A549 (cell line): ENCODE measurements around the gene LRRC2. TPM values are rescaled to one million over a fixed set of nuclear protein-coding genes. Genes with fewer than 3 reads are reported as not detected.

Experiments used
- ATAC-seq, 2 experiments: fragments of 200-7000 bp in 1 of 2; fragments of >200 bp in 1 of 2; cut with Nextera tagmentation in 1 of 2; cut with Tn5 transposase in 1 of 2; 3 replicates each; pipeline versions ENCODE4 v1.8.0 to v1.9.1; 2018 to 2020; ENCODE audit warnings: mild to moderate bottlenecking in 1 of 2, moderate library complexity in 1 of 2
- CTCF ChIA-PET: fragments of 300-600 bp; sonication (Branson Sonifier 250); formaldehyde crosslinking; extraction: SDS; loops from one replicate; lab custom pipeline; 2021; ENCODE audit warnings: antibody characterized with exemption, inconsistent platforms; lab: Yijun Ruan, JAX
- POLR2A ChIA-PET: fragments of 350-600 bp; formaldehyde crosslinking; extraction: SDS; loops from one replicate; lab custom pipeline; 2021; ENCODE audit warnings: antibody characterized with exemption, inconsistent platforms; lab: Yijun Ruan, JAX
- DNase-seq, 2 experiments: peaks; one replicate each; pipeline versions ENCODE4 v3.0.0 to v3.0.0-alpha.2; 2011 to 2016; ENCODE audit warnings: low read depth in 1 of 2, low spot score in 1 of 2
- FAIRE-seq: peaks from 2 replicates; lab custom pipeline; 2011; peaks lifted over from hg19 to GRCh38; lab: Jason Lieb, UNC
- H3K27ac ChIP-seq, 2 experiments: fragments of >200 bp; sonication (Bioruptor Twin); formaldehyde crosslinking; 3 replicates each; pipeline ENCODE4 v1.5.1; 2016 to 2017
- H3K4me1 ChIP-seq: fragments of >200 bp; sonication (Bioruptor Twin); formaldehyde crosslinking; 3 replicates; pipeline ENCODE4 v1.6.1; 2016
- H3K4me2 ChIP-seq: fragments of >200 bp; sonication (Bioruptor Twin); formaldehyde crosslinking; 3 replicates; pipeline ENCODE4 v1.6.1; 2016
- H3K4me3 ChIP-seq: fragments of >200 bp; sonication (Bioruptor Twin); formaldehyde crosslinking; 3 replicates; pipeline ENCODE4 v1.5.1; 2016
- H3K9me3 ChIP-seq: fragments of >200 bp; sonication (Bioruptor Twin); formaldehyde crosslinking; 3 replicates; pipeline ENCODE4 v1.6.1; 2016
- CBX2 ChIP-seq: fragments of 200-600 bp; sonication (generic); IDR thresholded peaks from 2 replicates; pipeline ENCODE4 v1.6.1; 2016; ENCODE audit warnings: low read depth, mild to moderate bottlenecking, borderline replicate concordance
- EHF ChIP-seq: fragments of 250-450 bp; sonication (Bioruptor Pico); IDR thresholded peaks from 2 replicates; pipeline ENCODE4 v1.5.0; 2020; ENCODE audit warnings: mild to moderate bottlenecking
- EHMT2 ChIP-seq: fragments of 200-600 bp; sonication (generic); IDR thresholded peaks from 2 replicates; pipeline ENCODE4 v1.6.1; 2016; ENCODE audit warnings: antibody characterized with exemption, low read depth, mild to moderate bottlenecking, moderate library complexity
- ESRRA ChIP-seq: fragments of 150-350 bp; IDR thresholded peaks from 2 replicates; pipeline ENCODE4 v1.6.1; 2014; ENCODE audit warnings: mild to moderate bottlenecking, low read length, borderline replicate concordance
- FOXS1 ChIP-seq: fragments of 250-450 bp; sonication (Bioruptor Pico); IDR thresholded peaks from 2 replicates; pipeline ENCODE4 v1.5.0; 2020; ENCODE audit warnings: mild to moderate bottlenecking, moderate library complexity
- GATA3 ChIP-seq: IDR thresholded peaks from 2 replicates; pipeline ENCODE4 v1.6.1; 2012; ENCODE audit warnings: borderline replicate concordance
- HDAC2 ChIP-seq: fragments of 200-600 bp; sonication (generic); IDR thresholded peaks from 2 replicates; pipeline ENCODE4 v1.6.1; 2016
- HEYL ChIP-seq: fragments of 250-450 bp; sonication (Bioruptor Pico); IDR thresholded peaks from 2 replicates; pipeline ENCODE4 v1.8.0; 2021; ENCODE audit warnings: mild to moderate bottlenecking, moderate library complexity
- HOXB13 ChIP-seq: fragments of 250-450 bp; sonication (Bioruptor Pico); IDR thresholded peaks from 2 replicates; pipeline ENCODE4 v1.5.0; 2020; ENCODE audit warnings: low read depth, mild to moderate bottlenecking, moderate library complexity
- HOXB5 ChIP-seq: fragments of 250-450 bp; sonication (Bioruptor Pico); IDR thresholded peaks from 2 replicates; pipeline ENCODE4 v1.5.0; 2020; ENCODE audit warnings: mild to moderate bottlenecking, moderate library complexity
- JUN ChIP-seq, 2 experiments: fragments of >200 bp; sonication (Bioruptor Twin); formaldehyde crosslinking; IDR thresholded peaks; 2 replicates in 1 of 2; 3 replicates in 1 of 2; pipeline ENCODE4 v1.6.1; 2016 to 2017
- MAFK ChIP-seq: fragments of 450-650 bp; IDR thresholded peaks from 2 replicates; pipeline ENCODE4 v1.6.1; 2014; ENCODE audit not compliant: partially characterized antibody
- MYC ChIP-seq: IDR thresholded peaks from 2 replicates; pipeline ENCODE4 v1.6.1; 2012; ENCODE audit warnings: mild to moderate bottlenecking, inconsistent platforms, low read length, improper control_type of control experiment, borderline replicate concordance
- NPAS2 ChIP-seq: fragments of 250-450 bp; sonication (Bioruptor Pico); IDR thresholded peaks from 2 replicates; pipeline ENCODE4 v1.8.0; 2022; ENCODE audit warnings: mild to moderate bottlenecking, moderate library complexity, borderline replicate concordance
- PHF8 ChIP-seq: fragments of 200-600 bp; sonication (generic); IDR thresholded peaks from 2 replicates; pipeline ENCODE4 v1.6.1; 2016; ENCODE audit warnings: low read depth, mild to moderate bottlenecking, antibody characterized with exemption, moderate library complexity, borderline replicate concordance
- POLR2AphosphoS2 ChIP-seq: conservative IDR thresholded peaks from 2 replicates; pipeline ENCODE4 v1.6.1; 2012; ENCODE audit warnings: low read length, improper control_type of control experiment, inconsistent platforms
- RCOR1 ChIP-seq: fragments of 150-350 bp; IDR thresholded peaks from 2 replicates; pipeline ENCODE4 v1.6.1; 2014; ENCODE audit warnings: antibody characterized with exemption, low read length, low read depth
- TFCP2L1 ChIP-seq: fragments of 250-450 bp; sonication (Bioruptor Pico); IDR thresholded peaks from 2 replicates; pipeline ENCODE4 v1.5.0; 2021; ENCODE audit warnings: mild to moderate bottlenecking
- WGBS: methylation state at CpG from one replicate; pipeline ENCODE4 v1.1.6; 2017; ENCODE audit errors: missing lambda C conversion rate; 5-methylcytosine and 5-hydroxymethylcytosine counted together
- polyA plus RNA-seq, 4 experiments: library from polyadenylated mRNA; depleted of rRNA in 3 of 4; stranded (reverse); fragments of >200 nt; fragmentation: RNase III in 1 of 4; extraction: RNeasy Plus Mini Kit Qiagen cat#74134 plus additional on column Dnase treatment in 1 of 4; gene quantifications; 2 replicates in 3 of 4; 3 replicates in 1 of 4; pipeline ENCODE4 v1.2.3, GENCODE V29; 2011 to 2017
- TF ChIP-seq, protein P1 (sequence below): fragments of 250-450 bp; sonication (Bioruptor Pico); IDR thresholded peaks from 2 replicates; pipeline ENCODE4 v1.5.0; 2020; ENCODE audit warnings: low read depth, mild to moderate bottlenecking, moderate library complexity
- TF ChIP-seq, protein P2 (sequence below): fragments of 450-650 bp; IDR thresholded peaks from 2 replicates; pipeline ENCODE4 v1.6.1; 2014; ENCODE audit warnings: antibody characterized with exemption
- TF ChIP-seq, protein P3 (sequence below): fragments of >200 bp; sonication (Bioruptor Twin); formaldehyde crosslinking; IDR thresholded peaks from 3 replicates; pipeline ENCODE4 v1.6.1; 2016

The LRRC2 gene
- polyA plus RNA-seq, 2 of the 4 experiments (the other 2 are of a cell fraction): not detected

DNA sequence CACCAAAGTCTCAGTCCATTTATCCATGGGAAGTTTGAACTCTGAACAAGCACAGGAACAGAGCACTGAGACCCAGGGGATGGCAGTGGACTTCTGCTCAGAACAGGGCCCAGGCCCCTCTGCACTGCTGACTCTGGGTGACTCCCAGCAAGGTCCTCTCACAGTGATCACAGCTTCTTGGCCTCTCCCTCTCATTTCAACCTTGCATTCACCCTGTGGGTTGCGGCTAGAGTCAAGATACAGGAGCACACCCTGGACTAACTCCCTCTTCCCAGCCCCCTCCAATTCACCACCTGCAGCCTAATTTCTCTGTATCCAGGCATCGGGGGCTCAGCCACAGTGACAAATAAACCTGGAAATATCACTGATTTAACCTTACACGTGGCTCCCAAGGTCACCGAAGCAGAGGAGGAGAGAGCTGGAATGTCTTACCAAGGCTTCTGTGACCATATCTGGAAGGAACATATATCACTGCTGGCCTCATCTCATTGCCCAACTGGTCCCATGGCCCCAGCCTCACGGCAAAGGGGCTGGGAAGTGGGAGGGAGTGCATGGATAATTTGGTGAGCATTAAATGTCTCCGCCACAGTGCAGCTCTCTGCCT is 67.1 kb downstream of the LRRC2 start (continued):
- TF ChIP-seq, protein P1, sequence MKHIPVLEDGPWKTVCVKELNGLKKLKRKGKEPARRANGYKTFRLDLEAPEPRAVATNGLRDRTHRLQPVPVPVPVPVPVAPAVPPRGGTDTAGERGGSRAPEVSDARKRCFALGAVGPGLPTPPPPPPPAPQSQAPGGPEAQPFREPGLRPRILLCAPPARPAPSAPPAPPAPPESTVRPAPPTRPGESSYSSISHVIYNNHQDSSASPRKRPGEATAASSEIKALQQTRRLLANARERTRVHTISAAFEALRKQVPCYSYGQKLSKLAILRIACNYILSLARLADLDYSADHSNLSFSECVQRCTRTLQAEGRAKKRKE: no peak
- TF ChIP-seq, protein P2, sequence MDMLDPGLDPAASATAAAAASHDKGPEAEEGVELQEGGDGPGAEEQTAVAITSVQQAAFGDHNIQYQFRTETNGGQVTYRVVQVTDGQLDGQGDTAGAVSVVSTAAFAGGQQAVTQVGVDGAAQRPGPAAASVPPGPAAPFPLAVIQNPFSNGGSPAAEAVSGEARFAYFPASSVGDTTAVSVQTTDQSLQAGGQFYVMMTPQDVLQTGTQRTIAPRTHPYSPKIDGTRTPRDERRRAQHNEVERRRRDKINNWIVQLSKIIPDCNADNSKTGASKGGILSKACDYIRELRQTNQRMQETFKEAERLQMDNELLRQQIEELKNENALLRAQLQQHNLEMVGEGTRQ: no peak
- no peak for TF ChIP-seq NPAS2 (CRISPR knock-in tag)
- TF ChIP-seq RCOR1: no peak
- TF ChIP-seq HDAC2: no peak
- TF ChIP-seq EHMT2: no peak
- no peak for TF ChIP-seq MYC
- TF ChIP-seq GATA3: no peak
- no peak for TF ChIP-seq FOXS1 (CRISPR knock-in tag)
- no peak for TF ChIP-seq HEYL (CRISPR knock-in tag)

DNA sequence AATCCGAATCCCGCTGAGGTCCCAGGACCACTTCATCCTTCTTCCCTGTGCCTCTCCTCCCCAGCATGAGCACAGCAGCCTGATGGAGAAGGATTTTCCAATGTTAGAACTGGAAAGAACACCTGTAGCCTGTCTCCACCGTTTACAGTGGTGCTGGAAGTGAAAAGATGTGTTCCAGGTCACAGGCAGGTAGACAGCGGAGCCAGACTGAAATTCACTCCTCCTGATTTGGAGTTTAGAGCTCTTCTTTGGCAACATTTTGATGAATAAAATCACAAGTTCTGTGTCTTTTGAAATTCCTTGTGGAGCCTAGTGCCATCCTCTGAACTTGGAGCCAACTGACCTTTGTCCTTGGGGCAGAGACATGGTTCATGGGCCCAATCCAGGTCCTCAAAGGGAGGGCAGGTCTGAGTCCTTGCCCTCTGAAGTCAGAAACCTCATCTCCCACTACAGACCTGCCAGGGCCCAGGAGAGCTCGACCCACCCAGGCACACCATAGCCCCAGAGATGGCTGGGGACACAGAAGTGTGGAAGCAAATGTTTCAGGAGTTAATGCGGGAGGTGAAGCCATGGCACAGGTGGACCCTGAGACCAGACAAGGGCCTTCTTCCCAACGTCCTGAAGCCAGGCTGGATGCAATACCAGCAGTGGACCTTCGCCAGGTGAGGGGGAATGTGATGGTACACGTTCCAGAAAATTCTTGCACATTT is 68.4 kb downstream of the LRRC2 start, which contains the start of gene RTP3:
Gene RTP3, plus strand, starts transcription at position 421 of the 710 bp plus-strand sequence. Its CDS starts 87 bp downstream, at position 508.
- no peak within 1 kb of the TSS for H3K4me3 ChIP-seq
- H3K4me1 ChIP-seq: no peaks in the 10 kb centered on the region
- FAIRE-seq (no peak), DNase-seq (no peak), ATAC-seq (no peak)
- POLR2A ChIA-PET: no interaction called here
- CTCF ChIA-PET: interaction anchor here (1.3 to 3.8 kb wide), 3 partner anchors 9 to 132 kb away, joined by 5 to 28 read pairs (median 14); no protein-coding TSS in a partner anchor
- no peaks in the 10 kb centered on the region for H3K9me3 ChIP-seq
- TF ChIP-seq HOXB5 (CRISPR knock-in tag) (no peak), MAFK (no peak), POLR2AphosphoS2 (no peak), EHF (CRISPR knock-in tag) (no peak), TFCP2L1 (no peak), PHF8 (no peak), GATA3 (no peak), HOXB13 (CRISPR knock-in tag) (no peak), JUN (IDR thresholded peaks at IDR 0.05) (no peak), CBX2 (no peak), ESRRA (no peak)
- TF ChIP-seq, protein P3, sequence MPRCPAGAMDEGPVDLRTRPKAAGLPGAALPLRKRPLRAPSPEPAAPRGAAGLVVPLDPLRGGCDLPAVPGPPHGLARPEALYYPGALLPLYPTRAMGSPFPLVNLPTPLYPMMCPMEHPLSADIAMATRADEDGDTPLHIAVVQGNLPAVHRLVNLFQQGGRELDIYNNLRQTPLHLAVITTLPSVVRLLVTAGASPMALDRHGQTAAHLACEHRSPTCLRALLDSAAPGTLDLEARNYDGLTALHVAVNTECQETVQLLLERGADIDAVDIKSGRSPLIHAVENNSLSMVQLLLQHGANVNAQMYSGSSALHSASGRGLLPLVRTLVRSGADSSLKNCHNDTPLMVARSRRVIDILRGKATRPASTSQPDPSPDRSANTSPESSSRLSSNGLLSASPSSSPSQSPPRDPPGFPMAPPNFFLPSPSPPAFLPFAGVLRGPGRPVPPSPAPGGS: no peak
- H3K27ac ChIP-seq: no peak within 1 kb of the TSS
- WGBS: 32% methylated on average over 5 of the region's 9 CpGs
- no peak within 1 kb of the TSS for H3K4me2 ChIP-seq
